Neural progenitor cell (in vitro differentiated cells): ENCODE results near the gene PRDM4.

Experiments used
- CTCF ChIP-seq: fragments of 200-600 bp; sonication (generic); IDR thresholded peaks from 2 replicates; pipeline ENCODE4 v1.5.1; 2017; ENCODE audit warnings: antibody characterized with exemption, mild to moderate bottlenecking
- EZH2 ChIP-seq: fragments of 200-600 bp; sonication (generic); IDR thresholded peaks from 2 replicates; pipeline ENCODE4 v1.6.1; 2017; ENCODE audit warnings: antibody characterized with exemption, mild to moderate bottlenecking, moderate library complexity
- EZH2phosphoT487 ChIP-seq: fragments of 200-600 bp; sonication (generic); IDR thresholded peaks from 2 replicates; pipeline ENCODE4 v1.6.1; 2017; ENCODE audit warnings: antibody characterized with exemption

- TF ChIP-seq CTCF (no peak), EZH2 (no peak), EZH2phosphoT487 (no peak)
These were observed 13.6 kb upstream of the PRDM4 start, which contains the start of gene ASCL4 for GRCh38 chr12:107774349-107775029.
